HG03571 (cell line): ENCODE data around the gene APOBEC2.

Experiments used
- ATAC-seq: cut with Tn5 transposase; IDR thresholded peaks from one replicate; pipeline ENCODE4 v1.9.1; 2021; ENCODE audit not compliant: unreplicated experiment

APOBEC2 gene

DNA sequence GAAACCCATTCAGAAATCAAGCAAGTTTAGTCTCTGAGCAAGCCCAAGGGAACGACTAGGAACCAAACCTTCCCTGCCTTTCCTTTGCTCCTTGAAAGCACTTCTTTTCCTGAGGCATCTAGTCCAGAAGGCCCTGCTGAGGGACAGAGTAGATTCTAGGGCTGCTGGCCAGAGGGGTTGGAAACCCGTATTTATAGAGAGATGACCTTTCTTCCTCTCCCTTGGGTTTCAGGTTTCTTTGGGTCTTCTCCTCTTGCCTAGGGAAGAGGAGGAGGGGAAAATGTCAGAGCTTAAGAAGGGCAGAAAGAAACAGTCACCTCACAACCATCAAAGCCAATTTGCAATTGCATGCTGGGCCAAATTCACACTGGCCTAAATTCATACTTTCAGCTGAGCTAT, 5.8 kb downstream of the APOBEC2 start:
- ATAC-seq, result no peak

DNA sequence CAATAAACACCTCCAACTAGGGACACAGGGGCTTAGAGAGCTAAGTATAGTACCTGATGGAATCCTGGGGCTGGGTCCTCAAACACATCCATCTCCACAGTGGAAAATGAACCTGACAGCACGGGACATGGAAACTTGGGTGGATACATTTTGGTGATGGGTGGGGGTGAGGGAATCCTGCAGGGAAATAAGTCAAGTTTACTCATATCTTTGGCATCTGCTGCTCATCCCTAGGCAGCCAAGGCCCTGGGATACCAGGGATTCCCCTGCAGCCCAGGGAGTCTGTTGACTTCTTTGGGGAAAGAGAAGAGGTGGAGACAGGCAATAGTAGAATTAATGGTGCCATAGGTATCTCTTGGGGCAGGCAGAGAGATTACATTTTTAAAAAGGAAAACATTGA, 6.6 kb downstream of the APOBEC2 start:
- ATAC-seq, result no peak

DNA sequence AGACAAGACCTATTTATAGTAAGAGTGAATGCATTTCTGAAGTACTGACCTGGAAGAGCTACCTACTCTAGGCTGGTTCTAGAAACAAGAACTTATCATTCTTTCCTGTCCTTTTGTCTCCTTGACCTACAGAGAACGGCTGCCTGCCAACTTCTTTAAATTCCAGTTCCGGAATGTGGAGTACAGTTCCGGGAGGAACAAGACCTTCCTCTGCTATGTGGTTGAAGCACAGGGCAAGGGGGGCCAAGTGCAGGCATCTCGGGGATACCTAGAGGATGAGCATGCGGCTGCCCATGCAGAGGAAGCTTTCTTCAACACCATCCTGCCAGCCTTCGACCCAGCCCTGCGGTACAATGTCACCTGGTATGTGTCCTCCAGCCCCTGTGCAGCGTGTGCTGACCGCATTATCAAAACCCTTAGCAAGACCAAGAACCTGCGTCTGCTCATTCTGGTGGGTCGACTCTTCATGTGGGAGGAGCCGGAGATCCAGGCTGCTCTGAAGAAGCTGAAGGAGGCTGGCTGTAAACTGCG, 8.3 kb downstream of the APOBEC2 start:
- ATAC-seq, result no peak

DNA sequence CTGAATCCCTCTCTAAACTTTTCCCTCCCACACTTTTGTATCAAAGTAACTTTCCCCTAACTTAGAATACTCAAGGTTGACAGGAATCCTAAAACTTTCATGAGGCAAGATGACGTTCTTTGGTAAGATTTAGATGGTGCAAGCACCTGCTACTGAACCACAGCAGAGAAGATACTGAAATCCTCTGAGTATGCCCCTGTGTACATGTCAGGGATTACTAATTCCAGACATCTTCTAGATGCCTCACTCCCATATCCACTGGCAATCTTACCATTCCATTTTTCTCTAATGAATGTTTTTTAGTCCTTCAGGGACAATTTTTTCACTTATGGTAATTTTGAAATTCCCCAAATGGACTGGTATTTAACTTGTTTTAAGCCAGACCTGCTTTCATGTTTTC, 9.1 kb downstream of the APOBEC2 start:
- ATAC-seq, result no peak

DNA sequence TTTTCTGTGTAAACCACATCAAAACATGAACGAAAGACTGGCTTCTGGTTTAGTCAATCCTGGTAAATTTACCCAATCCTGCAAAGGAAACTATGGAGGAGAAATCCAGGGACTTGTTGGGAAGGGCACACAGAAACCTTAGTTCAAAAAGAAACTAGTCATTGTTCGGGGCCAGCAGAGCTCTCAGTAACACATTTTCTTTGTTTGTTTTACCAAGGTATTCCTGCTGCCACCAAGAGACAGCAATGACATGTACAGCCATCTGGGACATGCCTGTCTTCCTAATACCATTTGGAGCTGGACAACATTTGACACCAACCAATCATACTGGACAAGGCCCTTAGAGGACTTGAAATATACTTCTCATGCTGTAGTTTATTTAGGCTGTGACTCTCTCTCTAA, 10.9 kb downstream of the APOBEC2 start:
- ATAC-seq, result no peak

DNA sequence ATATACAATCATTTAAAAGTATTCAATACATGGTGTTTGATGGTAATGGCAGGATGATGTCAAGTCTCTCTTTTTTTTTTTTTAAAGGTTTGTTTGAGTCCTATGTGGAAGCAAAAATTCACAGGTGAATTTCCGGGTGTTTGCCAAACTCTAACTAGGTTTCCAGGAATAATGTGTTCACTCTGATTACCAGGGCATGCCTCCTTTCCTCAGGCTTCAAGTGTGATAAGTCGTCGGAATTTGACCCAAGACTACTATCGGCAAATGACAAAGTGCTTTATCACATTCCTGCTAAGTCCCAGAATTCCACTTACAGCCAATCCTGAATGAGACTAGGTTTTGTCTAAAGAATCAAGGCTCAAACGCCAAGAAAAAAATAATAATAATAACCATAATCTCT, 11.8 kb downstream of the APOBEC2 start:
- ATAC-seq, result no peak

DNA sequence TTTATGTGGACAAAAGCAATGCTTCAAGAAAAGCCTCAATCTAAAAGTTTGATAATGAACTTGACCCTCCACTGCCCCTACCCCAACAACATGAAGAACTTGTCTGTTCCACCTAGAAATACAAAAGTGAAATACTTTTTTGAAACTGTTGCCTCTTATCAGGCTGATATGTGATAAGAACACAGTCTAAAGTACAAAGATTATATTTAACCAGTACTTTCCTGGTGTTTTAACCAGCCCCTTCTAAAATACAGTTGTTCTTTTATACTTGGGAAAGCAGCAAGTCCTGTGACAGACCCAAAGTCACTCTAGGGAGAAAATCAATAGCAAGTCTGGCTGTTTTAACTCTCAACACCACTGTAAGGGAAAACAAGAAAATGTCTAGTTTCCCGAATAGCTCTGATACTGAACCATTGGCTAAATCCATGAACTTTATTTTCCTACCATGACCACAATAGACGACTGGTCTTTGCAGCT, 12.6 kb downstream of the APOBEC2 start:
- ATAC-seq, result no peak

DNA sequence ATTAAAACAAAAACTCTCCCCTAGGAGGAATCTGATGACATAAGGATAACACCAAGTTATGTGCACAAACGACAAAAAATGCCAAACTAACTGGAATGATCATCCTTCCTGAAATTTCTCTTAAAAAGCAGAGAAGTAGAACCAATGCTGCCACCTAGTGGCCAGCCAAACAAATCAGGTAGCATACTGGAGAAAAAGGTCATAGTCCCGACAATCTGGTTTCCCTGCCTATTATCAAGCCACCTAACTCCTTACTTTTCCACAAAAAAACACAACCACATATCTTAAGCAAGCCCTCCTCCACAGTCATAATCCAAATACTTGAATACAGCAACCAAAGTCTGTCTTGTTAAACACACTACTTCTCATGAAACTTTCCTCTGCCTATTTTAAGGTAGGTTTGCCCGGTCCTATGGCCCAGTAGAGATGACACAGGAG, 13.9 kb downstream of the APOBEC2 start:
- no peak for ATAC-seq

DNA sequence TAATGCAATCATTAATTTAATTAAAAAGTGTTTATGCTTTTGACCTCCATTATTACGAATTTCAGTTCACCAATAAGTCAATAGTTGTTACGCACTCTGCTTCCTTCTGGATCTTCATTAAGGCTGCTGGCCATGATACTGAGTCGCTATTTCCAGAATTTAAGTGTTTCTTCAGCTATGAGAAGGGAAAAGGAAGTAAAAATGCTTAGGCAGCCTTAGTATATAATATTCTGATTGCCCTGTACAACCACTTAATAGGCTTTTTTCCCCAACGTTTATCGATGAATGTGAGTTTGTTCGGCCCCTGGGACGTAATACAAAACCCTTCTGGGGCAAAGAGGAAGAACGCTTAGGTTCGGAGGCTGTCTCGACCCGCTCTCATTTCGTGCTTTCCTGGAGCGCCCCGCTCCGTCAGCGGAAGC, 18.5 kb downstream of the APOBEC2 start:
- ATAC-seq, result no peak

DNA sequence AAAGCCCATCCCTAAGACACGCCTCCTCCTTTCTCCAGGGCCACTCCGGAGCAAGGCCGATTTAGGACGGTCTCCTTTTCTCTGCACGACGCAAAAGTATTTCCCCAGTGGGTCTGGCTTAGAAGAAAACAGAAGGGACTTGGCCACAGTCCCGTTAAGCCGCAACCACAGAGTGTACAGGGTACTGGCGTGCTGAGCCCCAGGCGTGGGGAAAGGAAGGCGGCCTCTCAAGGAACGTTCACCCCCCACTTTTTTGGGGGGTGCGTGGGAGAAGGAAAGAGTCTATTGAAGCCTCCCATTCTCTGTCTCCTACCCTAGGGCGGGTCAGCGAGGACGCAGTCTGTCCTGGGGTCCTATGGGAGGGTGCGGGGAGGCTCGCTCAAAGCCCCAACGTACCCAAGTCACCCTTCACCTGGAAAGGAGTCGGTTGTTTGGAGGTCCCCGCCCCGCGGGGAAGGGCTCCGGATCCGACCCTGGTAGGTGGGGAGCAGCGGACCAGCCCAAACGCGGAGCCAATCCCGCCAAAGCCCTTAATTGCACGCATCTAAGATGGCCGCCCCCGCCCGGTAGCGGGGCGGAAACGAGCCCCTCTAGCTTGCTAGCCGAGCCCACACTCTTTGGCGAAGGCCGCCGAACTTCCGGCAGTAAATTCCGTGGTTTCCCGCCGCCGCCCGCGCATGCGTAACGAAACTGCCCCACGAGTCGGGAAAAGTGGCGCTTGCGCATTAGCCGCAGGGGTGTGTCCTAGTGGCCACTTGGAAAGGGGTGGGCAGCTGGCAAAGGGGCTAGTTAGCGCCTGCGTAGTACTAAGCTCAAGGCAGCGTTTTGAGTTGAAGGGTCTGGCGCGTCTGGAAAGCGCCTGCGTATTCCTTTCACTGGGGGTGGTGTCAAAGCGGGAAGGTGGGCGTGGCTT, 19.2 kb downstream of the APOBEC2 start, which contains the start of gene OARD1:
Gene OARD1 (minus strand): TSS at position 434 of the 913 bp plus-strand sequence. CDS start 722 bp downstream, outside the sequence.
- ATAC-seq, result peak; percentile 57

DNA sequence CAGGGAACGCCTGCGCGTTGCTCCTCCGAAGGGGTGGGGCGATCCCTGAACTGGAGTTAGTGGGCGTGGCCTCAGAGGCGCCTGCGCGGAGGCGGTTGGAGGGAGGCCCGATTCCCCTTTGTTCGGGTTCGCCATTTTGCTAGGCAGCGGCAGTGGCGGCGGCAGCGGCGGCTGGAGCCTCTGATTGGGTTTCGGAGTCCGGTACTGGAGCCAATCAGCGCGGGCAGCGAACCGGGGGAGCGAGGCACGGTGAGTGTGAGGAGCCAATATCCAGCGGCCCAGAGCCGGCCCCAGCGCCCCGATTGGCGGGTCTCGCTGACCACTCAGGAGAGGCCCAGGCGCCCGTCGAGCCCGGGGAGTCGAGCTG, 19.8 kb downstream of the APOBEC2 start, which contains the start of gene NFYA:
Gene NFYA (plus strand): TSS at position 139 of the 367 bp plus-strand sequence. CDS start 6,116 bp downstream, outside the sequence.
- peak; percentile 61 for ATAC-seq

DNA sequence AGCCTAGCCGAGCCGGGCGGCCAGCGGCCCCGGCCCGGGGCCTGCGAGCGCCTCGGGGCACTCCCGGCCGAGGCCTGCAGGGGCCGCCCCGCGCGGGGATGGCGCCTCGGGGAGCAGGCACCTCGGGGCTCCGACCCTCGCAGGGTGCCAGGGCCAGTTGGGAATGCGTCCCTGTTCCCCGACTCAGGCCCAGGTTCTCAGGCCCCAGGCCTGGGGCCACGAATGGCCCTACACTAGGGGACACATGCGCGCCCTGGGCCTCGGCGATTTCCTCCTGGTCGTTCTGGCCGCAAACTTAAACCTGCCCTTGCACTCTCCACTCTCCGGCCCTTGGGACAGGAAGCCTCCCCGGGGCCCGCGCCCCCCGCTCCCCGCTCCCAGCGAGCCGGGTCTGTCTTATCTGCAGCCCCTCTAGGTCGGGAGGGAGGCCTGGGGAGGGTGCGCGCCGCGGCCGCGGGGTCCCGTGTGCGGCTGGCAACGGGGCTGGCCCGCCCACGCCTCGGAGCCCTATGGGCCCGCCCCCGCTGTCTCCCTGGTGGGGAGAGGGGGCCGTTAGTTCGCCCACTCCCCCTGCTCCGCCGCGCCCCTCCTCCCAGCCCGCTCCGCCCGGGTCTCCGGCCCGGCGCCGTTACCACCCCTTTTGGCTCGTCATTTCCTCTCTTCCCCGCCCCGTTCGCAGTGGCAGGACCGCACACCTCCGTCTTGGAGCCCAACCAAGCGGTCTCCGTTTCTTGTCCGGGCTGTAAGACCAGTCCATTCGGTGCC, 20.4 kb downstream of the APOBEC2 start:
- peak; percentile 24 for ATAC-seq

DNA sequence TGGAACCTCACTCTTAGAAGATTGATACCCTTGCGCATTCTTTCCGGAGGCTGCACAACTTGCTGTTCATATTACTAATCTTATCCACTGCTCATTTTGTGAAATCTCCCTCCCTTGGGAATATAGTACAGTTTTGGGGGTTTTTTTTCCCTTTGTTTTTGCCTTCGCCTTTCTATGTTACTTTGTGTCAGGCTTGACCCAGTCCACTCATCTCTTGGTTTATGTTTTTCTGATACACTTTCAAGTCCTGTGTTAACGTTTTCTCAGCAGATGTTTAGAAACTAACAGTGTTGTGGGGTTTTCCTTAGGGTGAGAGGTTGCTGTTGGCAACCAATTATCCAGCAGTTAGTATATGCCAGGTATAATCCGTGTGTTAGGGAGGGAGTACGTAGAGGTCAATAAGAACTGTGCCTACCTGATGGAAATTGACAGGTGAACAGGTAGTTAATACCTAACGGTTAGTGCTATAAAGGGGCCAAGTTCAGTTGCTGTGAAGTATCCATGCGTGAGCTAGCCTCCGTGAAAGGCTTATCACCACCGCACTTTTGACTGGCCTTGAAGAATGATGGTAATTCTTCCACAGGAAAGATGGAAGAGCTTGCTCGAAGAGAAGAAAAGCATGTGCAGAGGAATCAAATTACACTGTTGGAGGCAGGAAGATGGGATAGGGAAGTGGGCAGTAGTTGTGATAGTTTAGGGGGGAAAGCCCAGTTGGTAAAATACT, 21.1 kb downstream of the APOBEC2 start:
- no peak for ATAC-seq

DNA sequence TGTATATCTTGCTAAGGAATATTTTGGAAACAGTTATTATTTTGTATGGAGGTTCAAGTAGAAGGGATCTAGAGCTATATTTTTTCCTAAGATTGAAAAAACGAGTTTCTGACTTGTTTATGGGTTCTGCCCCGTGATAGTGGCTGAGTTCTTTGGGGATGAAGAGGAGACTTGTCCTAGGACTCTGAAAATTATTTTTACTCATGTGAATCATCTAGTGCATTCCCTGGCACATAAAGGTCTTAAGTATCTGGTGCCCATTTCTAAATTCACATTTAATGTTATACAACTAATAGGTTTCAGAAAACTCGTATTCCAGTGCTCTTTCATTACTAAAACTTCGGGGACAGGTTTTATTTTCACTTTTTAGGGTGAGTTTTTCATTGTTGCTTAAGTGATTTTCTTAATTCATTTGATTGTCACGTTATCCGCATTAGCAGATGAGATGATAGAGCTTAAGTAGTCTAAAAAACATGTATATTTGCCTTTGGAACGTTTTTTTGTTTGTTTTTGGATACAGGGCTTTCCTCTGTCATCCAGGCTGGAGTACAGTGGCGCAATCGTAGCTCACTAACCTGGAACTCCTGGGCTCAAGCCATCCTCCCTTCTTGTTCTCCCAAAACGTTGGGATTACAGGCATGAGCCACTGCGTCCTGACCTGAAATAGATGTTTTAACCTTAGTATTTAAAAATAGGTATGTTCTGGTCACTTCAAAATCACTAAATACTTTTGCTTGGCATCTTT, 21.9 kb downstream of the APOBEC2 start:
- ATAC-seq, result no peak

DNA sequence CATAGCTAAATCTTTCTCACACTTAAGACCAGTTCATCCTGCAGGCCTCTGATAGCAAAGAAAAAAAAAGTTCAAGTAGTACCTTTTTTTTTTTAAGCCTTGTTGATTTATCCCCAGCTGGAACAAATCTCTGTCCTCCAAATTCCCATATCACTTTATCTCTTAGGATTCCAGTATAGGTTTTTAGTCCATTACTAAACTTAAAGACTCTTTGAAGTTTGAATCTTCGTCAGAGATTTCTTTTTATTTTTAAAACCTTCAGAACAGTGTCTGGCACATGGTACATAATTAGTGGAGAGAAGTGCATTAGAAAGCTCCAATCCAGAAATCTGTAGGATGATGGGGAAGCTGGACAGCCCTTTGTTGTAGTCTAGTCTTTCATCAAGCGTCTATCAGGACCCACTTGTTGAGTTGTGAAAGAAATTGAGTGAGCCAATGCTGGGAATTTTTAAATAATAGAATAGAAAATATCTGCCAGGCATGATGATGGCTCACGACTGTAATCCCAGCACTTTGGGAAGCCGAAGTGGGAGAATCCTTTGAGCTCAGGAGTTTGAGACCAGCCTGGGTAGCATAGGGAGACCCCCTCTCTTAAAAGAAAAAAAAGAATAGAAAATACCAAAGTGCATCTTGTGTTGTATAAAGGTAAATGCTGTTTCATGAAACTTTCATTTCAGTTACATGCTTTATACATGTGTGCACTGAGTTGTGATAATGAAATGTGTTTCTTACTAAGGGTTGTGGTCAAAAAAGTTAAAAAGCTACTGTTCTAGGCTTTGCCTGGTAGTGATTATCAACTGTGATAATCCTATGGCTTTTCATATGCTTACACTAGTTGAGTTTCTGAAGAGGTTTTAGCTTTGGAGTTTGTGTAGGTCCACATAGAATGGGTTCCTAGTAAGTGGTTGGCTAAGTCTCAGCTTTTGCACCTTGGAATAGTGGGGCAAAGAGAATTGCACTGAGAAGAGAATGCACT, 22.9 kb downstream of the APOBEC2 start:
- no peak for ATAC-seq

DNA sequence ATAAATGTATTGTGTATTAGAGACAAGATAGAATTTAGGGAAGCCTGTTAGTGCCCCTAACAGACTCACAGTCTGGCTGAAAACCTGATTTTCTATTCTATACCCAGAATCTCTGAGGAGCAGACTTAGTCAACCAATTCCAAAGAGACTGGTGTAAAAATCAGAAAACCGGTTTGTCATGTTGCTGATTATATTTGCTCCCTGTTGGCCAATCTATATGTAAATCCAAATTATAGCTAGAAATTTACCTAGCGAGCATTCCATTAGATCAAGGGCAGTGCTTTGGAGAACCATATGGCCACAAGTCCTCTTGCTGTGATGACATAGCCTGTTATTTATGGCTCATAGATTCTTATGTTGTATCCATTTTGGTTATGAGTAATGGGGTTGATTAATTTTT, 24.5 kb downstream of the APOBEC2 start:
- no peak for ATAC-seq

DNA sequence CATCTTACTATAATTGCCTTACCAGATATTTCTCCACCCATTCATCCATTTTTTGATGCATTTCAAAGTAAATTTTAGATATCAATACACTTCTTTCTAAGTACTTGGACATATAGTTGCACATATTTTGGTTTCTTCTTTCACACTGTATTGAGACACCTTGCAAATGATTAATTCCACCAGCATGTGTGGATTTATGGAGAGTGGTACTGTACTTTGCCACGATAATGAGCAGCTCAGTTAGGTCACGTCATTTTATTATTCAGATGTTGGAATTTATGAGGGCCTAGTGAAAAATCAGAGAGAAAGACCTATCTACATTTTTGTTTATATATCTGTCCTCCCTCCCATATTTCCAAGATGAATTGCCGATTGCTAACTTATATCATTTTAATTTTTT, 25.1 kb downstream of the APOBEC2 start:
- ATAC-seq, result no peak

DNA sequence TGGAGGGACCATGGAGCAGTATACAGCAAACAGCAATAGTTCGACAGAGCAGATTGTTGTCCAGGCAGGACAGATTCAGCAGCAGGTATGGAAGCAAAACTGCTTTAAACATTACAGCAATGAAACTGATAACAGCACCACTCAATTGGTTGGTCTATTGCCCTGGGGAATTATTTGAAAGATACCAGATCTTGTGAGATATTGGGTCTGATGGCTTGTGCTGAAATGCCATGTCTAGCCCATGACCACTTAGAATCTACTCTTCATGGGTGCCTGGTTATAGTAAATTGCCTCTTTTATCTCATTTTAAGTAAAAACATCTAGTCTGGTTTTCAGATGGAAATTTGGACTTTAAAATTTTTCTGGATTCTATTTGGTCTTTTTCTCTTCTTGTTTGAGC, 26.1 kb downstream of the APOBEC2 start:
- ATAC-seq, result no peak

DNA sequence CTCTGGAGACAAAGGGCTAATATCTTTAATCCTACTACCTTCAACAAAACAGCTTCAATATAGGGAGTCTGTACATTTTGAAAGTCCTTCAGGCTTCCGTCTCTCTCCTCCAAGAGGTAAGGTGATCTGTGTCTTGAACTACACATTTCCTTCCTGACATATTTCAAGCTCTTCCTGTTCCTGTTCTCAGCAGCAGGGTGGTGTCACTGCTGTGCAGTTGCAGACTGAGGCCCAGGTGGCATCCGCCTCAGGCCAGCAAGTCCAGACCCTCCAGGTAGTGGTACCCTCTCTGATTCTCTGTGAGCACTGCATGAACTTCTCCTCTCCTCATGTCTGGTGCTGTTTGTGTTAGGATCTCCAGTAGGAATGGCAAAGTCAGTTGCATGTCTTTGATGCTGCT, 27.6 kb downstream of the APOBEC2 start:
- no peak for ATAC-seq
